Measurements from ENCODE around the gene LAMA2.

GRCh38 chr6:128919412-128920180, 36.7 kb downstream of the LAMA2 start:
- TF ChIP-seq POLR2AphosphoS5 (IDR thresholded peaks at IDR 0.05; ENCODE audit: borderline replicate concordance, low read depth, low read length) (no peak), EZH2 (IDR thresholded peaks at IDR 0.05) (no peak)

Measured in SK-N-MC (cell line).